C4-2B (cell line): ENCODE data around the gene PIGL.

ENCODE experiments used
- CTCF ChIP-seq: fragments of 450-650 bp; conservative IDR thresholded peaks from 2 replicates; pipeline ENCODE4 v1.5.1; 2017; ENCODE audit warnings: mild to moderate bottlenecking
- ZFX ChIP-seq: fragments of 450-650 bp; IDR thresholded peaks from 2 replicates; pipeline ENCODE4 v1.6.1; 2017

- TF ChIP-seq CTCF, result no peak
- no peak for TF ChIP-seq ZFX
Measured at GRCh38 chr17:16281351-16281750, 64.3 kb downstream of the PIGL start.
